ENCODE measurements around the gene MAML1.
"Not testable (repeated sequence)": the region's sequence is repeated elsewhere in the genome, so short reads cannot be mapped to it uniquely, and the experiment has no call there.

MAML1 gene

DNA sequence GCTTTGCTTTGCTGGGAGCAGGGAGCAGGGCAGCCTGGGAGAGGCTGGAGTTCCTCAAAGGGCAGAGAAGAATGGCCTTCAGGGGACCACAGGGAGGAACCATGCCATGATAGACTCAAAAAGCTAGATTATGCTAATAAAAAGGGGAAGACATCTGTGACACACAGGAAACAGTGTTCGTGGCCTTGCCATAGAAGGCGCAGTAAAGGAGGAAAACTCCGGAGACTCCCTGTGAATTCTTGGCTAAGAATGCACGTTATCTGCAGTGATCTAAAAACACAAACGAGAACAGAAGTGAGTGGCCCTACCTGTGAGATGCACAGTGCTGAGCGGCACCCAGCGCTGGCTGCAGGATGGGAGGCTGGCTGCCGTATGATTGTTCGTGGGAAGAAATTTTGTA lies 45.3 kb downstream of the MAML1 start:
- TF ChIP-seq JUND (IDR thresholded peaks at IDR 0.05; ENCODE audit: low read depth) = no peak
- in situ Hi-C loops (cut with HindIII; ENCODE audit: low pct_unique_long_range_greater_than_20kb, low sequenced_read_pairs) = no loop called here
- DNase-seq (ENCODE audit: low read depth in 1 of 2, low spot score in 1 of 2) = peak; percentile 45 to 51

DNA sequence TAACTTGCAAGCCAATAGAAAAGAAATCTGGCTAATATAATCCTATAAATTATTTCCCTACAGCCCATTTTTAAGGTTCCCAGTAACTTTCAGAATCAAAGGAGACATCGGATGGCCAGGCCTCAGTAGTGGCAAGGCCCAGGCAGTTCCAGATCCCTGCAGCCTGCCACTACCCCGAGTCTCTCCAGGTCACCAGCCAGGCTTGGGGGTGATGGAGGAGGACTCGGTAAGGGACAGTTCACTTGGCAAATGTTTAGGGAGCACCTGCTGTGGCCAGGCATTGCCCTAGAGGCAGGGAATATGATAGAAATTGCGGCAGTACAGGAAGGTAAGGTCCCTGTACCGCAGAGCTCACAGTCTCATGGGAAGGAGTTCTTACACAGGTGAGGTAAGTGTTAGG lies 46.0 kb downstream of the MAML1 start:
- in situ Hi-C loops (cut with HindIII; ENCODE audit: low pct_unique_long_range_greater_than_20kb, low sequenced_read_pairs) = no loop called here
- TF ChIP-seq JUND (IDR thresholded peaks at IDR 0.05; ENCODE audit: low read depth) = no peak
- no peak for DNase-seq (ENCODE audit: low read depth in 1 of 2, low spot score in 1 of 2)

DNA sequence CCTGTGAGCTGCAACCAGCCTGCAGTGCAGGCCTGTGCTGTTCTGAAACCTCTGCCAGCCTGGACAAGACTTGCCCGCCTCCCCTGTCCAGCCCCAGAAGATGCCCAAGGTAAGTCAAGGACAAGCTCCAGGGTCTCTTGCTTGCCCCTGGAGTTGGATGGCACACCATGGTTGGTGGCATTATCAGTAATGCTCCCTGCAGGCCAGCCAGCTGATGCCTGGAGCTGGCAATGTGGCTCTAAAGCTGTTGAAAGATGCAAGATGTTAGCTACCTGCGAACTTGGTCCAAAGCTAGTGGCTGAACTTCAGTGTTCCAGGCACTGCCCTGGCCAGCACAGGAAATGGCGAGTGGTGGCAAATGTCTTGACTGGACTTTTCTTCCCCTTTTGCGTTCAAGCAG lies 47.2 kb downstream of the MAML1 start:
- TF ChIP-seq JUND (IDR thresholded peaks at IDR 0.05; ENCODE audit: low read depth) = no peak
- in situ Hi-C loops (cut with HindIII; ENCODE audit: low pct_unique_long_range_greater_than_20kb, low sequenced_read_pairs) = no loop called here
- DNase-seq (ENCODE audit: low read depth in 1 of 2, low spot score in 1 of 2) = no peak

DNA sequence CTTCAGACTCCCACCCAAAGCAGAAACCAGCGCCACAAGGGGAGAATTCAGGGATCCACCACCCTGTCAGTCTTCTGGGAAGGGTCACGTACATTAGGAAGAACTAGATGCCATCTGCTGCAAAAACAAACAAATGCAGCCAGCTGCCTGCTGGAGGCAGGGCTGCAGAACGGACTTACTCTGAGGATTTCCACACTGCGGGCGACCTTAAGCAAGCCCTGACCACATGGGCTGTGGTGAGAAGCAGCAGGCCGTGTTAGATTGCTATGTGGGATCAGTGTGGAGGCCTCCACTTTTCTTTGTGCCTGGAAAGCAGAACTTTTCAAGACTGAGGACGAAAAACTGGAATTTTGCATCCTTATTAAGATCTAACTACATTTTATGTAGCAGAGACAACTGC lies 47.7 kb downstream of the MAML1 start:
- DNase-seq (ENCODE audit: low read depth in 1 of 2, low spot score in 1 of 2) = no peak
- no peak for TF ChIP-seq JUND (IDR thresholded peaks at IDR 0.05; ENCODE audit: low read depth)
- in situ Hi-C loops (cut with HindIII; ENCODE audit: low pct_unique_long_range_greater_than_20kb, low sequenced_read_pairs) = no loop called here

DNA sequence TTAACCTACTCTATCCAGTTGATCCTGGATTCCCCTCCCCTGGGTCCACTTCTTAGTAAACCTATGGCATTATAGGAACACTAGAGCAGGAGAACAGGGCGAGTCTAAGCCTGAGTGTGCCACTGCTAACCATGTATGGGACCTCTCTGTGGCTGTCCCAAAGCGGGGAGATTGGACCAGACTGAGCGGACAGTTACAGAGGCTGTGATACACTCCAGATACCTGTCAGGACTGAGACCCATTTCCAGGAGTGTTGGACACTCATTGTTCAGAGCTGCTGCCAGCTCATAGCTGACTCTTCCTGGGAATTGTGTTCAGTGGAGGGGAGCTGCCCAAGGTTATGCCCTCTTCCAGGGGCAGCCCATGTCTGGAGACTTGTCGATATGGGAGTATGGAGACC lies 49.2 kb downstream of the MAML1 start:
- in situ Hi-C loops (cut with HindIII; ENCODE audit: low pct_unique_long_range_greater_than_20kb, low sequenced_read_pairs) = no loop called here
- DNase-seq (ENCODE audit: low read depth in 1 of 2, low spot score in 1 of 2) = no peak
- no peak for TF ChIP-seq JUND (IDR thresholded peaks at IDR 0.05; ENCODE audit: low read depth)

DNA sequence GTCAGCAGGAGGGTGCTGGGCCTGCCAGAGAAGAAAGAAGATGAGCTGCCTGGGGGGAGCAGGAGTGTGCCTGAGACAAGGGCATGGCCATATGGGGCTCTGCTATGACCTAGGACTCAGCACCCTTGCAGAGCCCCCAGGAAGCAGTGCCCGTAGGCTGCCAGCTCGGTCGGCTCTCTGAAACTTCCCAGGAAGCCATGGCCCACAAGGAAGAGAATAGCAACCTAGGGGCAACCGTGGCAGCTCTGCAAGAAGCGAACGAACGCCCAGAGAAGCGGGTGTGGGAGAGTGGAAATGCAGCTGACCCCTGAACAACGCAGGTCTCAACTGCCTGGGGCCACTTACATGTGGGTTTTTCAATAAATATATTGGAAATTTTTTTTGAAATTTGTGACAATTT lies 50.5 kb downstream of the MAML1 start:
- DNase-seq (ENCODE audit: low read depth in 1 of 2, low spot score in 1 of 2) = no peak
- in situ Hi-C loops (cut with HindIII; ENCODE audit: low pct_unique_long_range_greater_than_20kb, low sequenced_read_pairs) = no loop called here
- TF ChIP-seq JUND (IDR thresholded peaks at IDR 0.05; ENCODE audit: low read depth) = no peak

DNA sequence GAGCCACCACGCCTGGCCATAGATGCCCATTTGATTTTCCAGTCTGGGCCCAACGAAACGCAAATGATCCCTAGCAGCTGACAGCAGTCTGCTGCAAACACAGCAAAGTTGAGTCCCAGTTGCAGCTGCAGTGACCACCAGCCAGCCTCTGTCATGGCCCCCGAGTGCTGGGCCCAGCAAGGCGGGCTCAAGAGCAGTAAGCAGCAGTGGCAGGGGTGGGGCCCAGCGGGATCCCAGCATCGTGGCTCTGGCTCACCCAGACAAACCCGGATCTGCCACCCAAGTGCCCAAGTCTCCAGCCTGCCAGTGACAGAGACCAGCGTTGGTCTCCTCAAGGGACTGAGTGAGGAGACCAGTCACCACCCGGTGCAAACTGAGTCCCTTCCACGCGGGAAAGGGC lies 54.2 kb downstream of the MAML1 start:
- no peak for DNase-seq (ENCODE audit: low read depth in 1 of 2, low spot score in 1 of 2)
- no peak for TF ChIP-seq JUND (IDR thresholded peaks at IDR 0.05; ENCODE audit: low read depth)
- in situ Hi-C loops (cut with HindIII; ENCODE audit: low pct_unique_long_range_greater_than_20kb, low sequenced_read_pairs) = no loop called here

DNA sequence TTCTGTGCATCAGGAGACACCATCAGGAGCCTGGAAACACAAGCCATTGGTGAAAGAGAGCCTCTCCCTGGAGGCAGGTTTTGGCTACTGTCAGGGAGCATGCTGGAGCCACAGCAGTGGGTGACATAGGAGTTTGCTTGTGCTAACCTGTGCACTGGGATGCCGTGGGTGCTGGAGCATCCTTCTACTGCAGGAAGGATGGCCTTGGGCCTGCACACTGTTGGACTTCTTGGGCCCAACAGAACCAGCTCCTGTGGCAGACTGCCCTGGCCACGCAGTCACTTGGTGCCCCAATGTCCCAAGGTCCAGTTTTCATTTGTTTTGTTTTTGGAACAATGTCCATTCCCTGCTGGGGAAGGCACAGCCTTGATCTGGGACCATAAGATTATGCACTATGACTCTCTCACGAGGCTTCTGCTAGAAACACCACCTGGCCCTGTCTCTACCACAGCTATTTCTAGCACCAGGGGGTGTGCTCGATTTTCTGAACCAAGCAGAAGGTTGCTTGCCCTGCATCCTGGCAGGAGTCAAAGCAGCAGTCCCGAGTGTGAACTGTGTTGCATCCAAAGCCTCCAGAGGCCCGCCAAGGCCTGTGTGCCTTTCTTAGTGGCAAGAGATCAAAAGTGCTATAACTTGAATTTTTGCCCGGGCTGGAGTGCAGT lies 55.7 kb downstream of the MAML1 start:
- in situ Hi-C loops (cut with HindIII; ENCODE audit: low pct_unique_long_range_greater_than_20kb, low sequenced_read_pairs) = no loop called here
- no peak for DNase-seq (ENCODE audit: low read depth in 1 of 2, low spot score in 1 of 2)
- TF ChIP-seq JUND (IDR thresholded peaks at IDR 0.05; ENCODE audit: low read depth) = no peak

DNA sequence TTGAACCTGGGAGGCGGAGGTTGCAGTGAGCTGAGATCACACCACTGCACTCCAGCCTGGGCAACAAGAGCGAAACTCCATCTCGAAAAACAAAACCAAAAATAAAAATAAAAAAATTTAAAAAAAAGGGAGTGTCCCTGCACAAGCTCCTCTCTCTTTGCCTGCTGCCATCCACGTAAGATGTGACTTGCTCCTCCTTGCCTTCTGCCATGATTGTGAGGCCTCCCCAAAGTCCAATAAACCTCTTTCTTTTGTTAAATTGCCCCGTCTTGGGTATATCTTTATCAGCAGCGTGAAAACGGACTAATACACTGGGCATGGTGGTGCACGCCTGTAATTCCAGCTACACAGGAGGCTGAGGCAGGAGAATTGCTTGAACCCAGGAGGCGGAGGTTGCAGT lies 56.7 kb downstream of the MAML1 start:
- in situ Hi-C loops (cut with HindIII; ENCODE audit: low pct_unique_long_range_greater_than_20kb, low sequenced_read_pairs) = not testable (repeated sequence)

DNA sequence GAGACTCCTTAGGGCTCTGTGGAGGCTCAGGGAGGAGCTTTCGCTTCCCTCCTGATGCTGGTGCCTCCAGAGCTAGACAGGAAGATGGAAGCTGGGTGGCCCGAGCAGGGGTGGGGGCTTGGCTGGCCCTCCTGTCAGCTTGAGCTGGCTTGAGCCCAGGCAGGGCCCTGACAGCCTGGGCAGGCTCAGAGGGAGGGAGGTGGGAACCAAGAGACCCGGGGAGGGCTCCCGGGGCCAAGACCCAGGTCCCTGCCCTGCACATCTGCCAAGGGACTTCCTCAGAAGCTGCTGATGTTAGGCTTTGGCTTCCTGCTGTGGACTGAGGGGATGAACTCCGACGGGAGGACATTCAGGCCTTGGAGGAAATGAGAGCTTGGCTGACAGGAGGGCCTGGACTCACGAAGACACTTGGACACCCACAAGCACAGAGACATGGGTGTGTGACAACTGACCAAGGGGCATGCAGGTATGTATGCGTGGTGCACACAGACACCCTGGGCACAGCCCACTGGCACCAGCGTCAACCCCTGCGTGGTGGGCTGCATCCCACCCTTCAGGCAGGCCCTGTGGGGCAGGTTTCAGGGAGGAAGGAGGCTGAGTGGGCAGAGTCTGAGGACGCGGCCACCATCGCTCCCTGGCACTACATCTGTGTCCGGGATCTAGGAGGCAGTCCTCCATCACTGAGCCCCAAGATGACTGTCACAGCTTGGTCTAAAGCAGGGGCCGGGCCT lies 59.4 kb downstream of the MAML1 start:
- in situ Hi-C loops (cut with HindIII; ENCODE audit: low pct_unique_long_range_greater_than_20kb, low sequenced_read_pairs) = no loop called here
- no peak for DNase-seq (ENCODE audit: low read depth in 1 of 2, low spot score in 1 of 2)
- no peak for TF ChIP-seq JUND (IDR thresholded peaks at IDR 0.05; ENCODE audit: low read depth)

More for the DNA sequence above, 56.7 kb downstream of the MAML1 start:
- DNase-seq (ENCODE audit: low read depth in 1 of 2, low spot score in 1 of 2) = not testable (repeated sequence)

DNA sequence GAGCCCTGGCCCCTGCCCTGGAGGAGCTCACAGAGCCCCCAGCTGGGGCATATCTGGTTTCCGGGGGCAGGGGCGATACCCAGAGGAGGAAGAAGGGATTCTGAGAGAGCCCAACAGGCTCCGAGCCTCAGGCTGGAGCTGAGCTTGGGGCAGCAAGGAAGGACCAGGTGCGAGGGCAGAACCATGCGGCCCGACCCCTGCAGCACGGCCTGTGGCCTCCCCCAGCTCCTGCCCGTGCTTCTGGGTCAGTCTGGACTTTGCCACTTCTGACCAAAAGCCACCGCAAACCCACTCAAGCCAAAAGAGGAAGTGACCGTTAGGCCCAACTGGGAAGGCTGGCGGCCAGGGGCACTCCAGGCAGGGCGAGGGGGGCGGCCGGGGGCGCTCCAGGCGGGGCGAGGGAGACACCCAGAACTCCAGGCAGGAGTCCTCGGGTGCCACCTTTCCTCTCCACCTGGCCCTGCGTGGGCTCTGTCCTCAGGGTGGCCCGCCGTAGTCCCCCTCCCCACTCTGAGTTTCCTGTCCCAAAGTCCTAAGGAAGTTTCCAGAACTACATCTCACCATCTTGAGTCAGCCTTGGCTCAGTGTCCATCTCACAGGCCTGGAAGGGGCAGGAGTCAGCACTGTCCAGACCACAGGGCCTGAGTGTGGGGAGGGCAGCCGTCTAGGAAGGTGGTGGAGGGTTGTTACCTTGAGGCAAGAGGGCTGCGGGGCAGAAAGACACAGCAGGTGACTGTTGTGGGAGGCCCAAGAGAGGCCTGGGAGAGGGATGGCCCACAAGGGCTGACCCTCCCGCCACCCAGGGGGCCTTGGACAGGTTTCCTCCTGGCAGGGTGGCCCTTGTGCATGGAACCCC lies 60.2 kb downstream of the MAML1 start:
- no peak for DNase-seq (ENCODE audit: low read depth in 1 of 2, low spot score in 1 of 2)
- TF ChIP-seq JUND (IDR thresholded peaks at IDR 0.05; ENCODE audit: low read depth) = no peak
- in situ Hi-C loops (cut with HindIII; ENCODE audit: low pct_unique_long_range_greater_than_20kb, low sequenced_read_pairs) = no loop called here

DNA sequence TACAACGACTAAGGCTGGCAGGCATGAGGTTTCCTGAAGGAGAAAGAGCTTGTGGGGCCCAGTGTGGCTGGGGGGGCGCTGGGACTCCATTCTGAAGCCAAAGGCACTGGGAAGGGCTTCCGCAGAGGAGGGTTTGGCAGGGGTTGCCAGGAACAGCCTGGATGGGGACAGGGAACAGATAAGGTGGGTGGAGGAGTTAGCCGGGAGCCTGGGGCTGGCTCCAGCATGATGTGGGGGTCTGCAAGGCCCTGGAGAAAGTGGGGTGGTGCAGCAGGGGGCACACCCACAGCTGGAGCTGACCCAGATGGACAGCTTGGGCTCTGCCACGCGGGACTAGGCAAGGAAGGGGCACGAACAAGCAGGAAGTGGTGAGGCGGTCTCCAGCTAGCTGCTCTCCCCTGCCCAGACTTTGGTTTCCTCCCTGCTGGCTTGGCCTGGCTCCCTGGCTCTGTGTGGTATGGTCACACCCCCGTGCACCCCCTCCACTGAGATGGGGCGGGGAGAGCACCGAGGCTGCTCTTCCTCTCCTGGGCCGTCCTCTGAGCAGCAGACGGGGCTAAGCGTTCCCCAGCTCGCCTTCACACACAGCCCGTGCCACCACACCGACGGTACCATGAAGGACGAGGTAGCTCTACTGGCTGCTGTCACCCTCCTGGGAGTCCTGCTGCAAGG lies 61.0 kb downstream of the MAML1 start, which contains the start of gene LTC4S:
LTC4S (plus strand) TSS at position 519 of the 672 bp plus-strand sequence; CDS start at position 614, 95 bp downstream.
- in situ Hi-C loops (cut with HindIII; ENCODE audit: low pct_unique_long_range_greater_than_20kb, low sequenced_read_pairs) = no loop called here
- no peak for TF ChIP-seq JUND (IDR thresholded peaks at IDR 0.05; ENCODE audit: low read depth)
- no peak for DNase-seq (ENCODE audit: low read depth in 1 of 2, low spot score in 1 of 2)

Data from T47D (cell line).